Measurements from ENCODE around the gene NR2F6.
"Not testable (repeated sequence)": the region's sequence is repeated elsewhere in the genome, so short reads cannot be mapped to it uniquely, and the experiment has no call there.

The NR2F6 gene

GRCh38 chr19:17213334-17213733 is 32.4 kb downstream of the NR2F6 start:
- no peak for DNase-seq (ENCODE audit: extremely low read depth in 1 of 2, low read depth in 1 of 2)

GRCh38 chr19:17211547-17212446 is 33.9 kb downstream of the NR2F6 start:
- no peak for DNase-seq (ENCODE audit: extremely low read depth in 1 of 2, low read depth in 1 of 2)

GRCh38 chr19:17210296-17210695 is 35.4 kb downstream of the NR2F6 start:
- DNase-seq (ENCODE audit: extremely low read depth in 1 of 2, low read depth in 1 of 2), result no peak

- DNase-seq (ENCODE audit: extremely low read depth in 1 of 2, low read depth in 1 of 2), result no peak
Measured at GRCh38 chr19:17209126-17210036, 36.3 kb downstream of the NR2F6 start.

- DNase-seq (ENCODE audit: extremely low read depth in 1 of 2, low read depth in 1 of 2), result no peak
Measured at GRCh38 chr19:17206736-17207581, 38.8 kb downstream of the NR2F6 start.

GRCh38 chr19:17205237-17206140 is 40.2 kb downstream of the NR2F6 start:
- DNase-seq (ENCODE audit: extremely low read depth in 1 of 2, low read depth in 1 of 2), result peak in 1 of 2 donors; percentile 39

- DNase-seq (ENCODE audit: extremely low read depth in 1 of 2, low read depth in 1 of 2), result no peak
Measured at GRCh38 chr19:17202713-17203112, 43.0 kb downstream of the NR2F6 start.

- no peak for DNase-seq (ENCODE audit: extremely low read depth in 1 of 2, low read depth in 1 of 2)
Measured at GRCh38 chr19:17202249-17202648, 43.5 kb downstream of the NR2F6 start.

- DNase-seq (ENCODE audit: extremely low read depth in 1 of 2, low read depth in 1 of 2), result no peak
Measured at GRCh38 chr19:17200408-17201079, 45.2 kb downstream of the NR2F6 start.

- no peak for DNase-seq (ENCODE audit: extremely low read depth in 1 of 2, low read depth in 1 of 2)
Measured at GRCh38 chr19:17197666-17198065, 48.1 kb downstream of the NR2F6 start.

- DNase-seq (ENCODE audit: extremely low read depth in 1 of 2, low read depth in 1 of 2), result no peak
Measured at GRCh38 chr19:17196610-17197009, 49.1 kb downstream of the NR2F6 start.

- no peak for DNase-seq (ENCODE audit: extremely low read depth in 1 of 2, low read depth in 1 of 2)
Measured at GRCh38 chr19:17195106-17195505, 50.6 kb downstream of the NR2F6 start.

- DNase-seq (ENCODE audit: extremely low read depth in 1 of 2, low read depth in 1 of 2), result no peak
Measured at GRCh38 chr19:17194608-17195007, 51.1 kb downstream of the NR2F6 start.

- DNase-seq (ENCODE audit: extremely low read depth in 1 of 2, low read depth in 1 of 2), result no peak
Measured at GRCh38 chr19:17192751-17193150, 53.0 kb downstream of the NR2F6 start.

- not testable (repeated sequence) for DNase-seq (ENCODE audit: extremely low read depth in 1 of 2, low read depth in 1 of 2)
Measured at GRCh38 chr19:17191736-17192135, 54.0 kb downstream of the NR2F6 start.

GRCh38 chr19:17185590-17185989 is 60.1 kb downstream of the NR2F6 start:
- no peak for DNase-seq (ENCODE audit: extremely low read depth in 1 of 2, low read depth in 1 of 2)

- peak; percentile 11 to 33 for DNase-seq (ENCODE audit: extremely low read depth in 1 of 2, low read depth in 1 of 2)
Measured at GRCh38 chr19:17184371-17184841, 61.3 kb downstream of the NR2F6 start.

GRCh38 chr19:17183858-17184321 is 61.8 kb downstream of the NR2F6 start:
- DNase-seq (ENCODE audit: extremely low read depth in 1 of 2, low read depth in 1 of 2), result no peak

GRCh38 chr19:17183271-17183761 is 62.4 kb downstream of the NR2F6 start:
- DNase-seq (ENCODE audit: extremely low read depth in 1 of 2, low read depth in 1 of 2), result peak in 1 of 2 donors; percentile 22

All from activated CD8-positive, alpha-beta memory T cell treated with anti-CD3 and anti-CD28 coated beads for 1 hour (primary cell).